Osteocyte (in vitro differentiated cells): ENCODE data around the gene OR2W1. TPM values are rescaled to one million over a fixed set of nuclear protein-coding genes. Genes with fewer than 3 reads are reported as not detected.

Source experiments
- DNase-seq: peaks from one replicate; pipeline ENCODE4 v3.0.0; 2021; ENCODE audit warnings: mixed read lengths; ENCODE audit not compliant: unreplicated experiment; ENCODE audit errors: extremely low spot score
- H3K27ac Mint-ChIP-seq: one replicate; pipeline ENCODE4 v1.8.0; 2021; ENCODE audit warnings: mild to moderate bottlenecking, mixed read lengths; ENCODE audit not compliant: unreplicated experiment
- H3K27me3 Mint-ChIP-seq: one replicate; pipeline ENCODE4 v1.8.0; 2021; ENCODE audit warnings: mixed read lengths; ENCODE audit not compliant: unreplicated experiment
- H3K36me3 Mint-ChIP-seq: one replicate; pipeline ENCODE4 v1.8.0; 2021; ENCODE audit warnings: mixed read lengths; ENCODE audit not compliant: unreplicated experiment
- H3K4me1 Mint-ChIP-seq: one replicate; pipeline ENCODE4 v1.8.0; 2021; ENCODE audit warnings: mixed read lengths; ENCODE audit not compliant: unreplicated experiment
- H3K4me3 Mint-ChIP-seq: one replicate; pipeline ENCODE4 v1.8.0; 2021; ENCODE audit warnings: mild to moderate bottlenecking, moderate library complexity, mixed read lengths; ENCODE audit not compliant: unreplicated experiment
- H3K9me3 Mint-ChIP-seq: one replicate; pipeline ENCODE4 v1.8.0; 2021; ENCODE audit warnings: mixed read lengths; ENCODE audit not compliant: unreplicated experiment
- long read RNA-seq: library from polyadenylated mRNA; unstranded; transcript quantifications from one replicate; pipeline ENCODE4 v2.0.0, GENCODE V29; 2021
- total RNA-seq: library from RNA; stranded (reverse); gene quantifications from 2 replicates; pipeline ENCODE4 v1.2.1, GENCODE V29; 2021
- TF ChIP-seq, protein P1 (sequence below): fragments of 200-600 bp; sonication (generic); IDR thresholded peaks from 2 replicates; pipeline ENCODE4 v1.5.0; 2021; ENCODE audit warnings: antibody characterized with exemption, mild to moderate bottlenecking, moderate library complexity

Gene OR2W1, protein sequence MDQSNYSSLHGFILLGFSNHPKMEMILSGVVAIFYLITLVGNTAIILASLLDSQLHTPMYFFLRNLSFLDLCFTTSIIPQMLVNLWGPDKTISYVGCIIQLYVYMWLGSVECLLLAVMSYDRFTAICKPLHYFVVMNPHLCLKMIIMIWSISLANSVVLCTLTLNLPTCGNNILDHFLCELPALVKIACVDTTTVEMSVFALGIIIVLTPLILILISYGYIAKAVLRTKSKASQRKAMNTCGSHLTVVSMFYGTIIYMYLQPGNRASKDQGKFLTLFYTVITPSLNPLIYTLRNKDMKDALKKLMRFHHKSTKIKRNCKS
- total RNA-seq = not detected in 2 replicates
- long read RNA-seq = 0 reads

DNA sequence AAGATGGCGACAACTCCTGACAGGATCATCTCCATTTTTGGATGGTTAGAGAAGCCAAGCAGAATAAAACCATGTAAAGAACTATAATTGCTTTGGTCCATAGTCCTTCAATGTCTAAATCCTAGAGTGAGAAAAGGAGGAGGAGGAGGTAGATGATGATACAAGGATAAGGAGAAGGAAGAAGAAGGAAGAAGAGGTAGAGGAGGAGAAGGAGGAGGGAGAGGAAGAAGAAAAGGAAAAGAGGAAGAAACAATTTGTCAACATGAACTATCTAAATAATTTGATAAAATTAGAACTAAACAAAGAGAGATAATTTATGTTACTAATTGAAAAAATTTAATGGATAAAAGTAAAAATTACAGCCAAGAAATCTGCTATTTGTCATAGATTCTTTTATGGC lies at the start of gene OR2W1:
OR2W1 (minus strand) TSS at position 101 of the 400 bp plus-strand sequence; CDS start at position 101, 0 bp downstream.
- H3K27ac Mint-ChIP-seq = no peak within 1 kb of the TSS
- no peak within 1 kb of the TSS for H3K4me3 Mint-ChIP-seq
- TF ChIP-seq, protein P1, sequence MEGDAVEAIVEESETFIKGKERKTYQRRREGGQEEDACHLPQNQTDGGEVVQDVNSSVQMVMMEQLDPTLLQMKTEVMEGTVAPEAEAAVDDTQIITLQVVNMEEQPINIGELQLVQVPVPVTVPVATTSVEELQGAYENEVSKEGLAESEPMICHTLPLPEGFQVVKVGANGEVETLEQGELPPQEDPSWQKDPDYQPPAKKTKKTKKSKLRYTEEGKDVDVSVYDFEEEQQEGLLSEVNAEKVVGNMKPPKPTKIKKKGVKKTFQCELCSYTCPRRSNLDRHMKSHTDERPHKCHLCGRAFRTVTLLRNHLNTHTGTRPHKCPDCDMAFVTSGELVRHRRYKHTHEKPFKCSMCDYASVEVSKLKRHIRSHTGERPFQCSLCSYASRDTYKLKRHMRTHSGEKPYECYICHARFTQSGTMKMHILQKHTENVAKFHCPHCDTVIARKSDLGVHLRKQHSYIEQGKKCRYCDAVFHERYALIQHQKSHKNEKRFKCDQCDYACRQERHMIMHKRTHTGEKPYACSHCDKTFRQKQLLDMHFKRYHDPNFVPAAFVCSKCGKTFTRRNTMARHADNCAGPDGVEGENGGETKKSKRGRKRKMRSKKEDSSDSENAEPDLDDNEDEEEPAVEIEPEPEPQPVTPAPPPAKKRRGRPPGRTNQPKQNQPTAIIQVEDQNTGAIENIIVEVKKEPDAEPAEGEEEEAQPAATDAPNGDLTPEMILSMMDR = no peak
- H3K36me3 Mint-ChIP-seq = no peaks in the 10 kb centered on the region
- DNase-seq = no peak
- H3K27me3 Mint-ChIP-seq = peaks cover 8% of the 10 kb centered on the region
- H3K9me3 Mint-ChIP-seq = no peaks in the 10 kb centered on the region
- no peaks in the 10 kb centered on the region for H3K4me1 Mint-ChIP-seq

DNA sequence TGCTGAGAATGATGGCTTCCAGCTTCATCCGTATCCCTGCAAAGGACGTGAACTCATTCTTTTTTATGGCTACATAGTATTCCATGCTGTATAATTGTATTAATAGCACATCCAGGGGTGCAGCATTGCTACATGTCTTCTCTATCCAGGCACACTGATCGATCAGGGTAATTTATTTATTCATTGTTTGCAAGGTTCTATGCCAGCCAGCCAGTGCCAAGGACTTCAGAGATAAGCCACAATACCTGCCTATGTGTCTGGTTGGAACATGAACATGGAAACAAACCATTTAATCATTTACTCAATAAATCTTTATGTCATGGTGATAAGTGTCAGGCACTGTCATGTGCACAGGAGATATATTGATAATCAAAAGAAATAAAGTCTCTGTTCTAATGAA lies 48.0 kb upstream of the OR2W1 start:
- no peak overlapping the region for H3K27ac Mint-ChIP-seq
- TF ChIP-seq, protein P1 = no peak
- H3K4me3 Mint-ChIP-seq = no peak overlapping the region
- no peak for DNase-seq
- no peaks in the 10 kb centered on the region for H3K4me1 Mint-ChIP-seq
- H3K9me3 Mint-ChIP-seq = no peaks in the 10 kb centered on the region
- H3K27me3 Mint-ChIP-seq = peaks cover 8% of the 10 kb centered on the region
- H3K36me3 Mint-ChIP-seq = no peaks in the 10 kb centered on the region

DNA sequence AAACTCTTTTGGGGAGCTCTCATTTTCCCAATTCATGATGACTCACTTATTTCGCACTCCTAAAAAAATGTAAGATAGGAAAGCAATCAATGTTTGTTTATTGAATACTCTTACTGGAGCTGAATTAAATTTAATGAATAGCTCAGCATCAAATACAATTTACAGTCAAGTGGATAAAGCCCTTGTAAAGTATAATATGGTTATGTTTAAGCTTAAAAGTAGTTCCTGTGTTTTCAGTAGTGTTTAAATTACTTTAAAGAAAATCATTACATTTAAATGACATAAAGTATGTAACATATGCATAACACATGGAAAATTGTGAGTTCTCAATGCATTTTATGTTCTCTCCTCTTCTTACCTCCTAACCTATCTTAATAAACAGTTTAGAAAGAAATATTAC lies 42.2 kb upstream of the OR2W1 start, which contains the start of gene OR2B3:
OR2B3 (minus strand) TSS at position 101 of the 400 bp plus-strand sequence; CDS start at position 36, 65 bp downstream.
- DNase-seq = no peak
- Mint-ChIP-seq H3K4me1 (no peaks in the 10 kb centered on the region), H3K9me3 (no peaks in the 10 kb centered on the region), H3K36me3 (no peaks in the 10 kb centered on the region), H3K4me3 (no peak within 1 kb of the TSS), H3K27me3 (no peaks in the 10 kb centered on the region), H3K27ac (no peak within 1 kb of the TSS)
- TF ChIP-seq, protein P1 = no peak

DNA sequence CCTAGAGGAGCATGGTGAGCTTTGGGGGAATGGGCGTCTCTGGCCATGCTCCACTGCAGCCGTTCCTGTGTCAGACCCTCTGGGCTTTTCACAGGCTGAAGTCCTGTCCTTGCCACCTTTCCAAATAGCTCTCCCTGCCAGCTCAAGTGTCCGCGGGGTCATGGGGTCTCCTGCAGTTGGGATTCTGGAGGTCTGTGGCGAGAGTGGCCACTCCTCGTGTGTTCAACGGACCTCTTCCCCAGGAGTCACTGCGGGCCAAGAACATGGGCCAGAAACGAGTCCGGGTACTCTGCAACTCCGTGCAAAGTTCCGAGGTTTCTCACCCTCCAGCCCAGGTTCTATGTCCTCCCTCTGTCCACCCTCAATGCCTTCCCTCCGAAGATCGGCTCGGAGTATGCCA lies 37.5 kb upstream of the OR2W1 start:
- H3K9me3 Mint-ChIP-seq = no peaks in the 10 kb centered on the region
- no peaks in the 10 kb centered on the region for H3K27me3 Mint-ChIP-seq
- no peaks in the 10 kb centered on the region for H3K4me1 Mint-ChIP-seq
- TF ChIP-seq, protein P1 = no peak
- H3K4me3 Mint-ChIP-seq = no peak overlapping the region
- no peak for DNase-seq
- H3K36me3 Mint-ChIP-seq = no peaks in the 10 kb centered on the region
- H3K27ac Mint-ChIP-seq = no peak overlapping the region

DNA sequence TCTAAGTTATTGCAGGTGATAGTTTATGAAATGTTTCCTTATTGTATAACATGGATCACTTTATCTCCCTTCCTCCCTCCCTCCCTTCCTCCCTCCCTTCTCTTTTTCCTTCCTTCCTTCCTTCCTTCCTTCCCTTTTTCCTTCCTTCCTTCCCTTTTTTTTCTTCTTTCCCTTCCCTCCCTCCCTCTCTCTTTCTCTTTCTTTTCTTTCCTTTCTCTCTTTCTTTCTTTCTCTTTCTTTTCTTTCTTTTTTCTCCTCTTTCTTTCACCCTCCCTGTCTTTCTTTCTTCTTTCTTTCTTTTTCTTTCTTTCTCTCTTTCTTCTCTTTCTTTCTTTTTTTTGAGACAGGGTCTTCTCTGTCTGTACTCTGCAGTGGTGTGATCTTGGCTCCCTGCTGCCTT lies 36.3 kb upstream of the OR2W1 start:
- Mint-ChIP-seq H3K4me3 (no peak overlapping the region), H3K4me1 (no peaks in the 10 kb centered on the region), H3K36me3 (no peaks in the 10 kb centered on the region), H3K9me3 (no peaks in the 10 kb centered on the region), H3K27ac (no peak overlapping the region), H3K27me3 (no peaks in the 10 kb centered on the region)
- no peak for DNase-seq
- TF ChIP-seq, protein P1 = no peak
